ENCODE measurements around the gene MICB.
"Not testable (repeated sequence)": the region's sequence is repeated elsewhere in the genome, so short reads cannot be mapped to it uniquely, and the experiment has no call there.

MICB gene

DNA sequence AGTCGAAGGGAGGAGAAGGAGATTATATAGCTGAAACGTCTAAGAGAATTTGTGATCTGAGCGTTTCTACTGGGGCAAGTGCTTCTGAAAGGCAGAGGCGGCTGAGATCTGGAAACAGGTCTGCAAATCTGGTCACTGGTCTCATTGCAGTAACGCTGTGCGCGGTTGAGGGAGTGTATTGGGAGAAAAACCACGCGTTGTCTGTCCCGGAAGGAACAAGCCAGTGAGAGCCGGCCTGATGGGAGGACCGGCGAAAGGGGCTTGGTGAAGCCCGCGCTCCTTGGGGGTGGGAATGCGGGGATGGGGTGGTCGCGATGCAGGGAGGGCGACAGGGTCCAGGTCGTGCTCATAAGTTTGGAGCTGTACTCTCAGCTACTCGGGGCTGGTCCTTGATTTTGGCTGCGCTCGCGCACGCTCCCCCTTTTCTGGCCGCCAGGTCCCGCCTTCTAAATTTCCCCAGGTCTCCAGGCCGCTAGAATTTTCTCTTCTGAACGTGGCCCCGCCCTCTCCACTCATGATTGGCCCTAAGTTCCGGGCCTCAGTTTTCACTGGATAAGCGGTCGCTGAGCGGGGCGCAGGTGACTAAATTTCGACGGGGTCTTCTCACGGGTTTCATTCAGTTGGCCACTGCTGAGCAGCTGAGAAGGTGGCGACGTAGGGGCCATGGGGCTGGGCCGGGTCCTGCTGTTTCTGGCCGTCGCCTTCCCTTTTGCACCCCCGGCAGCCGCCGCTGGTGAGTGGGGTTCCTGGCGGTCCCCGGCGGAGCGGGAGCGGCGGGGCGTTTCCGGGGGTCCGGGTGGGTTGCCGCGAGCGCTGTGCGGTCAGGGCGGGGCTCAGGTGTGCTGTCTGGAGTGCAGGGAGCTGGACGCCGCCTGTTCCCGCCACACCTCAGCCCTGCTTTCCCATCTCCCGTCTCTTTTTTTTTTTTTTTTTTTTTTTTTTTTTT is at the start of gene MICB:
MICB (plus strand) TSS at position 615 of the 946 bp plus-strand sequence; CDS start at position 664, 49 bp downstream.
- DNase-seq, result peak; percentile 91

DNA sequence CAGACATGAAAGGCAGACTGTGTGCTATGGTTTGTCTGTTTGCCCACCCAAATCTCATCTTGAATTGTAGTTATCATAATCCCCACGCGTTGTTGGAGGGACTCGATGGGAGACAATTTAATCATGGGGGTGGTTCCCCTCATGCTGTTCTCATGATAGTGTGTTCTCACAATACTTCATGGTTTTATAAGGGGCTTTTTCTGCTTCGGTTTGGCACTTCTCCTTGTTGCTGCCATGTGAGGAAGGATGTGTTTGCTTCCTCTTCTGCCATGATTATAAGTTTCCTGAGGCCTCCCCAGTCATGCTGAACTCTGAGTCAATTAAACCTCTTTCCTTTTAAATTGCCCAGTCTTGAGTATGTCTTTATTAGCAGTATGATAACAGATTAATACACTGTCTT is 47.2 kb upstream of the MICB start:
- no peak for DNase-seq

DNA sequence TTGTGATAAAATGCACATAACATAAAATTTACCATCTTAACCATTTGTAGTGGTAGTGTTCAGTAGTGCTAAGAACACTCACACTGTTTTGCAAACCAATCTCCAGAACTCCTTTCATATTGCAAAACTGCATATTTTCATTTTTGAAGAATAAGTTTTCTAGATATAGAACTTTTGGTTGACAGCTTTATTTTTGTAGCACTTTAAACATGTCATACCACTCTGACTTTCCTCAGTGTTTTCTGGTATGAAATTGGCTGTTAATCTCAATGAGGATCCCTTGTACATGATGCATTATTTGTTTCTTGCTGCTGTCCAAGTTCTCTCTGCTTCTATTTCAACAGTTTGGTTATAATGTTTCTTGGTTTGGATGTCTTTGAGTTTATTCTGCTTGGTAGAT is 45.1 kb upstream of the MICB start:
- DNase-seq, result no peak

DNA sequence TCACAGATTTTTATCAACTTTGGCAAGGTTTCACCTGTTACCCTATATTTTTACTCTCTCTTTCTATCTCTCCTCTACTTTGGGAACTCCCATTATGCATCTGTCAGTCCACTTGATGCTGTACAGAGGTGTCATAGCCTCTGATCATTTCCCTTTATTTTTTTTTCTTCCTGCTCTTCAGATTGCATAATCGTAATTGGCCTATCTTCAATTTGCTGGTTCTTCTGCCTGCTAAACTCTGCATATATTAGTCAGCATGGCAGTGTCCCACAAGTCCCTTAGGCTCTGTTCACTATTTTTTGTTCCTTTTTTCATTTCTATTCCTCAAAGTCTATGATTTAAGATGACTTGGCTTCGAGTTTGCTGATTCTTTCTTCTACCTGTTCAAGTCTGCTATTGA is 44.7 kb upstream of the MICB start:
- DNase-seq, result no peak

DNA sequence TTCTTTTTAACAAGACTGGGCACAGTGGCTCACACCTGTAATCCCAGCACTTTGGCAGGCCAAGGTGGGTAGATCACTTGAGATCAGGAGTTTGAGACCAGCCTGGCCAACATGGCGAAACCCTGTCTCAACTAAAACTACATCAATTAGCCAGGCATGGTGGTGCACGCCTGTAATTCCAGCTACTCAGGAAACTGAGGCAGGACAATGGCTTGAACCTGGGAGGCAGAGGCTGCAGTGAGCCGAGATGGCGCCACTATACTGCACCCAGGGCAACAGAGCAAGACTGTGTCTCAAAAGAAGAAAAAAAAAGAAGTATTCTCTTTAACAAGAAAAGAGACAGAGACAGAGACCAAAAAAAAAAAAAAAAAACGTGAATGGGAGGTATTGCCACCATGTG is 38.1 kb upstream of the MICB start:
- not testable (repeated sequence) for DNase-seq

DNA sequence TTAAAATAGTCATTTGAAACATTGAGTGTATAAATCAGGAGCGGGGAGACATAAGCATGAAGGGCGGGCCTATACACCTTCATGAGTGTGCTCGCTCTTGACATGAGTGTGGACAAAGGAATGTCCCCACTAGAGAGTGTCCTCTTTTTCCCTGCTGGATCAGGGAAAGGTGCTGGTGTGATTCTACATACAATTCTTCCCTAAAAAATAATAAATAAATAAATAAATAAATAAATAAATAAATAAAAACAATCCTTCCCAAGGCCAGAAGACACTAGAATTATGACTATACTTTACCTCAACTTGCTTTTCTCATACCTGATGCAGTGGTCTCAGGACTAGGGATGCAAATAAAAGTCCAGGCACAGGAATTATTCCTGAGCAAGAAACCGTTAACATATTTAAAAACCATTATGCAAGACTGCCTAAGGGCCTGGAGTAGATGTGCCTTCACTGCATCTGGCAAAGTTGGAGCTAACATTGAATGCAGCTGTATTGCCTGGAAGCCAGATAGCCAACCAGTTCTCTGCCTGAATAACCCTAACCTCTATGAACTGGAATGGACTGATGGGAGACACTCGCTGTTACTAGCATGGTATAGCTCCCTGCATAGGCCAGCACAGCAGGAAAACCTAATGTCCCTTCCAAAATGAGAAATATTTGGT is 37.5 kb upstream of the MICB start:
- no peak for DNase-seq

DNA sequence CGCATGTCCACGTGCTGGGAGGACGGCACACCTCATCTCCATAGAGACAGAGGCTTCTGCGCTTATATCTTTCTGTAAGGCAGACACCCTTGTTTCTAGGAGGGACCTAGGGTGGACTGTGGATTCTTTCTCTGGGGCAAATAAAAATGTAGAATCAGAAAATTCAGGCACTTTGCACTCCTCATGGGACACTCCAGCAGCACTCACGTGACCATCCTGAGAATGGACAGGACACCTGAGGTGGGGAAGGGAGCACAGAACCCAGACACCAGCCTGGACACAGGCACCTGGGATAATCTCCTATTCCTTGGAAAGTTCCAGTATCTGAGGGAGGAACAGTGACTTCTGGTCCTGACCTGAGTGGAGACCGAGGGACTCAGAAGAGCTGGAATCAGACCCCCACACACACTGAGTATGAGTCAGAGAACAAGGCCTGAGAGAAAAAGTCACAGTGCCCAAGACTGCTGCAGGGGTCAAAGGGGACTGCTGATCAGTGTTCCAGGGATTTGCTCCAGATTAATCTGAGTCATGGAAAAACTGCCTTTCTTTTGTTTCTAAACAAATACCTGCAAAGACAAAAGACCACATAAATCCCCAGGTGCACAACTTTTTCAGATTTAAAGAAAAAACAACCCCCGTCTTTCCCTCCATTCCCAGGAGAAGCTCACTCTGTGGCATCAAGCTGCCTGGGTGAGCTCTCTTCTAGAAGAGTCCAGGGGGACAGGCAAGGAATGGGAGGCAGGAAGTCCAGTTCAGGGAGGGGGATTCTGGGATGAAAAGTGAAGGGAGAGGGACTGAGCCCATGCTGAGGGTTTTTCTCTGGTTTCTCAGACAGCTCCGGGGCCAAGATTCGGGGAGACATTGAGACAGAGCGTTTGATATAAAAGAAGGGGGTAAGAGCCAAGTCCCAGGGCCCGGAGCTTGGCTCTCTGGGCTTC is 35.6 kb upstream of the MICB start:
- no peak for DNase-seq

DNA sequence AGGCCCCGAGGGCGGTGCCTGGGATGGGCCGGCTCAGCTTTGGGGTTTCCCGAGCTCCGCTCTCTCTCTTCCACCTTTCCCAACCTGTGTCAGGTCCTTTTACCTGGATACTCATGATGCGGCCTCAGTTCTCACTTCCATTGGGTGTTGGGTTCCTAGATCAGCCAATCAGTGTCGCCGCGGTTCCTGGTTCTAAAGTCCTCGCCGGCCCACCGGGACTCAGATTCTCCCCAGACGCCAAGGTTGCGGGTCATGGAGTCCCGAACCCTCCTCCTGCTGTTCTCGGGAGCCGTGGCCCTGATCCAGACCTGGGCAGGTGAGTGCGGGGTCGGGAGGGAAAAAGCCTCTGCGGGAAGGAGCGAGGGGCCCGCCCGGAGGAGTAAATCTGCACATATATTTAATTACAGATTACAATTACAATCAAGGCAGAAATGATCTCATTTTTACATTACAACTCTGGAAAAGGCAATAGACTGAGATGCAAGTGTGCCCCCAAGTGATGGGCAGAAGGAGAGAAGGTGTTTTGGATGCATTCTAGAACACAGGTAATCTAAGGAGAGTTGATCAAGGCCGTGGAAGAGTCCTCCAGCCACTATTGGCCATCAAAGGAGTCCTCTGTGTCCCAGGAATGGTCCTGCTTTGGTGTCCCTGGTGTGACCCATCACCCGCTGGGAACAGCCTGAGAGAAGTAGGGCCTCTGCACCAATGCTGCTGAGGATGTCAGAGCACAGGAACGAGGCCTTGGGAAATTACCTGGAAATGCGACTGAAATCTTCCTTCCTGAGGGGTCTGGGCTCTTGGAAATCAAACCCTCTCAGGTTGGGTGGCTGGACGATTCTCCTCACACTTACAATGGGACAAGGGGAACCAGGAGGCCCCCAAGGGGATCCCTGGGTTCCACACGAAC is 34.7 kb upstream of the MICB start:
- DNase-seq, result peak; percentile 95

DNA sequence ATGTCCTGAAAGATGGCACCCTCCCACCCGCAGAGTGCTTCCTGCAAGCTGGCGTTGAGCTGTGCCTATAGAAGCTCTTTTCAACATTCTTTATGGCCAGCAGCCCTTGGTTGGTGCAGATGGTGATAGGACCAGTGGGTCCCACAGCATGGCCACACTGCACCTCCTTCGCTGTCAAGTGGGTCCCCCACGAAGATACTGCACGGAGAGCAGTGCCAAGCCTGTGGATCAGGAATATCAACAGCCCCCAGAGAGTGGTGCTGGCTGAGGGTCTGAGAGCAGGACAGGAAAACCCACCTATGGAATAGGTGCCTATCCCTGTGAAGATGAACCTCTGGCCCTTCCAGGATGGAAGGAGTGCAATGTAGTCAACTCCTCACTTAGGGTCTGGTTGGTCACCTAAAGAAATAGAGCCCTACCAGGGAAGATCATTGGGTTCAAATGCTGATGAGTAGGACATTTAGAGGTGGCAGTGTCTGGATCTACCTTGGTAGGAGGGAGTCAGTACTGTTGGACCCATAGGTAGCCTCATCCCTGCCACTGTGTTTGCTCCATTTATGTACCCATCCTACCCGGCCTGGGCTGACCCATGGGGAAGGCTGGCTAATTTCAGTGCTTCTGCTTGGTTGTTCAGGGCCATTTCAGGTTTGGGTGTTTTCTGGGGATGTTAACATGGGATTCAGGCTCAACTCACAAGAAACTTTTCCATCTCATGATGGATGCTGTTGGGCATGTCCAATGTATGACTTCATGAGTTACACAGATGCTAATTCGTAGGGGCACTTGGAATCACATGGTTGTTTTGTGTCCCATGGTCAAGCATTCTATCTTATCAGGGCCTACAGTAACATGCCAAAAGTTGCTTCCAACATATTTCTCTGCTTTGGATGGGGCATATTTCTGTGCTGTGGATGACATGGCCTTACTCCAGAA is 33.4 kb upstream of the MICB start:
- DNase-seq, result no peak

DNA sequence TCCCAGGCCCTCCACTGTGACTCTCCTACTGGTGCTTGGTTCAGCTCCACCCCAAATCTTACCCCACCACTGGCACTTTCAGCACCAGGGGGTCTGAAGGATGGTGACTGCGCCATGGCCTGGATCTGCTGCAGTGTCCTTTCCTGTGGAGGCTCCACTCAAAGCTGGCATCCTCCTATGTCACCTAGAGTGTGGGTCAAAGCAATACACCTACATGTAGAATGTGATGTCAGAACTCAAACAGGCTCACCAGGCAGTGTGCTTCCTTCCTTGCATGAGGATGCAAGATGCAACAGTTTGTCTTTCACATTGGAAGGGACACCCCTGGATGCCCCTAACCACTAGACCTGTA is 32.8 kb upstream of the MICB start:
- DNase-seq, result peak; percentile 20

DNA sequence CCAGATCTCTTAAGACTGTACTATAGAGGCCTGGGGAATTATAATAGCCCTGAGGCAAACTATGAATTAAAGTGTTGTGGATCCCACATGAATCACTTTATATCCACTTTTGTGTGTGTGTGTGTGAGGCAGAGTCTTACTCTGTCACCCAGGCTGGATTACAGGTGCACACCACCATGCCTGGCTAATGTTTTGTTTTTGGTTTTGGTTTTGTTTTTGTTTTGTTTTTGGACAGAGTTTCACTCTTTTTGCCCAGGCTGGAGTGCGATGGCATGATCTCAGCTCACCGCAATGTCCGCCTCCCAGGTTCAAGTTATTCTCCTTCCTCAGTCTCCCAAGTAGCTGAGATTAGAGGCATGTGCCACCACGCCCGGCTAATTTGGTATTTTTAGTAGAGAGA is 32.2 kb upstream of the MICB start:
- DNase-seq, result no peak

DNA sequence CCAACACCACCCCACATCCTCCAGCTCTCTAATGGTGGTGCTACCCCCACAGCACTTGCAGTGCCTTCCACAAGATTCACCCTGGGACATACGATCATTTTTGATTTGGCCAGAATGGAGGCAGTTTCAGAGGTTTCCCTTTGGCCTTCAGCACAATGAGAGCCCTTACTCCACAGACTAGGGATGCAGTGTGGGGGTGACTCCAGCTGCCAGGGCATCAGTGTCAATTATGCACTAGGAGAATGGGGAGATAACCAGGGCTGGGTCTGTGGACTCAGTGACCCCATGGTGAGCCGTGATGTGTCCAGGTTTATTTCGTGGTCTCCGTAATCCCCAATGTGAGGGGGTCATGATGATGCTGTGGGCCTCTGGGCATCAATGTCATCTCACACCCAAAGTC is 31.5 kb upstream of the MICB start:
- DNase-seq, result no peak

DNA sequence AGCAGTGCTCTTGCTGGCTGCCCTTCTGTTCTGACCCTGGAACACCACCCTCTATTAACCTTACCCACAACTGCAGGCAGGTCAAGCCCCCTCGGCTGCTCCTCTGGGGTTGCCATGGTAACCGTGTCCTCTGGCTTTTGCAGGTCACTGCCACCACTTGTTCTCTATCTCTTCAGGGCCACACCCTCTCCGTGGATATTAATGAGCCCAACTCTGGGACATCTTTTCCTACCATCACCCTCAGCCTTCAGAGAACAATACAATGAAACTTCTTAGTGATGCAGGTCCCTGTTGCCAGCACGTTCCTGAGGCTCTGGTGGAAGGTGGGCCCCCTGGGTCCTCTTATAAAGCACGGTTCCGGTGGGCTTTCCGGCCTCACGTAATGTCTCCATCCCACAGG is 30.8 kb upstream of the MICB start:
- no peak for DNase-seq

DNA sequence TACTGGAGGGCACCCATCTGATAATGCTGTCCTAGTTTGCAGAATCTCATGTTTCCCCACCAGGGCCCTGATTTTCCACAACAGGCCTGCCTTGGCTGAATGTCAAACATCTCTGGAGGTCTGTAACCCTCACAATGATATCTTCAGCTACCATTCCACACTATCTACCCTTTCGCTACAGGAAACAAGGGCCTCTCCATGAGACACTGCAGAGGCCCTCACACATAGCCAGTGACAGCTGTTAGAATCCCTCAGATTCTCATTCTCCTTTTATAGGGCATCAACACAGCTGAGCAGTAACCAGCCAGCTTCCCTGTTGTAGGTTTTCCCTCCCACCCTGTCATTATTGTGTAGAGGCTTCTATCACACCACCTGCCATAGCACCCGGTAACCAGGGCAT is 29.6 kb upstream of the MICB start:
- DNase-seq, result no peak

DNA sequence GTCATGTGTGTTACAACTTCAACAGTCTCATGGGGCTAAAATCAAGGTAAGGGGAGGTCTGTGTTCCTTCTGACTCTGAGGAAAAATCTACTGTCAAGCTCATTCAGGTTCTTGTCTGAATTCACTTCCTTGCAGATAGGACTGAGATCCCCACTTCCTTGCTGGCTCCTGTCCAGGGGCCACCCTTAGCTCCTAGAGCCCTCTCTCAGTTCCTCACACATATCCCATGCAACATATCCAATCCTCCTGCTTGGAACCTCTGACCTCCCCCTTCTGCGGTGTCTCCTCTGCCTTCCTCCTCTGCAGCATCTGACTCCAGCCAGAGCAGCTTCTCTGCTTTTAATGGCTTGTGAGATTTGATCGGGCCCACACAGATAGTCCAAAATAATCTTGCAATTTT is 27.1 kb upstream of the MICB start:
- DNase-seq, result no peak

DNA sequence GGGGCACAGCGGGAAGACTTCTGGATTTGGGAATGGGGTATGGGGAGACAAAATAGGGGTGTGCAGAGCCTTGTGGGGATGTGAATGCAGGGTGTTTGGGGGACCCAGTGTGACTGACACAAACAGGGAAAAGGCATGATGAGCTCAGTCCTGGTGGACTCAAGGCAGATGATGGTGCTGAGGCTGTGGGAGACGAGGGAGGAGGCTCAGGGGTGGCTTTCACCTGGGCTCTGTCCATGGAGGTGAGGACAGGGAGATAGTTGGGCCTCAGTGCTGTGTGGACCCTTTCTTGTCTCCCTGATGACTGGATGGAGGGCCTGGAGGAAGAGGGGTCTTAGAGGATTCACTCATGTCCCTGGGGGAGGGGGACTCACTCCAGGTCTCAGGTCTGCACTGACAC is 26.2 kb upstream of the MICB start:
- no peak for DNase-seq

DNA sequence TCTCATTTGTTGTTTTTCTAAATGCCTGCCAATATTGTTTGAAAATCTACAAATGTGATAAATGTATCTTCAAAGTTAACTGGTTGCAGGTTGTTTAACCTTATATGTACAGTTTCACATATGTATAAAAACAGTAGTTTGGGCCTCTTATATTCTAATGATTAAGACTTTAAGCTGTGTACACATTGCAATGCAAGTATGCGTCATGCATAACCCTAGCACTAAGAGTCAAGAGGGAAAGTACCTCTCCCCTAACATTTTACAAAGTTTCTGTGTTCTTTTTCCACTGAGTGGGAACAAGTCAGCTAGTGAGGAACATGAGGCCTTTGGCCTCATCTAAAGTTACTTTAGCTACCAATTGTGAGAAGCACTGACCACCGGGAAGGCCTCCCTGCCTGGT is 25.7 kb upstream of the MICB start:
- no peak for DNase-seq

DNA sequence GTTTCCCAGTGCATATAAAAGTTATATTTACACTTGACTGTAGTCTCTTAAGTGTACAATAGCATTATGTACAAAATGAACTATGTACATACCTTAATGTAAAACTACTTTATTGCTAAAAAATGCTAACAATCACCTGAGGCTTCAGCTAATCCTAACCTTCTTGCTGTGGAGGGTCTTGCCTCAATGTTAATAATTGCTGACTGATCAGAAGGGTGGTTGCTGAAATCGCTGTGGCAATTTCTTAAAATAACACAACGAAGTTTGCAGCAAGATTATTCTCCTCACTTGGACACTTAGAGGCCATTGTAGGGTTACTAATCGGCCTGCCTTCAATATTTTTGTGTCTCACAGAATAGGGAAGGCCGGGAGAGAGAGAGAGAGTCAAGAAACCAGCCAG is 24.7 kb upstream of the MICB start:
- no peak for DNase-seq

DNA sequence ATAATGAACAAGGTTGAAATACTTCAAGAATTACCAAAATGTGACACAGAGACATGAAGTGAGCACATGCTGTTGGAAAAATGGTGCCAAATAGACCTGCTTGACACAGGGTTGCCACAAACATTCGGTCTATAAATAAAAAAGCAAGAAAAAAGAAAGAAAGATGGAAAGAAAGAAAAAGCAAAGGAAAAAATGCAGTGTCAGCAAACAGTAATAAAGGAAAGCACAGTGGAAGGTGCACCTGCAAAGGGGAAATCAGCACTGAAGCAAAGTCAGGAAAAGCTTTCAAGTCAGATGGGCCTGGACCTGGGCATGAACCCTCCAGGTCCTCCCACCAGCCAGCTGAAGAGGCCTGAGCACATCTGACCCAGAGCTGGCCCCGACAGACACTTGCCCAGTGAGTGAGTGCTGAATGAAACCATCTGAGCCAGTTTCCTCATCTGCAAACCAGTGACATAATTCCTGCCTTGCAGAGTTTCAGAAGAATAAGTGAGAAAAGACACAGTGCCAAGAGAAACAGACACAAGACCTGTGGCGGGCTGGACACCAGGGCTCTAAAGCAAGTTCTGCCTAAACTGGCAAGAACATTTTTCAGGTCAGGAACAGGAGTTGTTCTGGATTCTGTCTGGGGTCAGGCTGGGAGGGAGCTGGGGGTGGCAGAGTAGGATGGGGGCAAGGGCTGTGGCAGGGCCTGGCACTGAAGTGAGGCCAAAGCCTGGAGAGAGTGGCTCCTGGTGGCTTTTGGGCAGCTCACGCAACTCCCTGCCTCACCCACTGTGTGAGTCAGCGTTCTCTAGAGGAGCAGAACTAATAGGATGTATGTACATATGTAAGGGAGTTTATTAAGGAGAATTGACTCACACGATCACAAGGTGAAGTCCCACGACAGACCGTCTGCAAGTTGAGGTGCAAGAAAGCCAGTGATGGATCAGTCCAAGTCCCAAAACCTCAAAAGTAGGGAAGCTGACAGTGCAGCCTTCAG is 23.9 kb upstream of the MICB start:
- no peak for DNase-seq

DNA sequence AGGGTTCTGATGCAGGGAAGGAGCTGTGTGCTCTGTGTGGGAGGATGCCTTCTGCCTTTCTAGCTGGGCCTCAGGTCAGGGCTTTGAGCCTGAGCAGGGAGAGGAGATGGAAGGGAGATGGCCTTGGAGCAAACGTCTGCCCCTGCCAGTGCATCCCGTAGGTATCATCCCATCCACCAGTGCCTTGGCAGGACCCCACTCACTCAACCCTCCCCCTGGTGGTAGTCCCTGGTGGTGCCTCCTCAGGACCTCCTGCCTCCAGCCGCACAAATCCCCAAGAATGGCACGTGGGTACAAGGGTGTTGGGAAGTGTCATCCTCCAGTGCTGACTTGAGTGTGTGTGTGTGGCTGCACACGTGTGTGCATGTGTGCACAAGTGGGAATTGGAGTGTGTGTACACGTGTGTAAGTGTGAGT is 23.1 kb upstream of the MICB start:
- no peak for DNase-seq
